Glomerular endothelial cell (primary cell): ENCODE measurements around the gene PLXNA2. TPM values are rescaled to one million over a fixed set of nuclear protein-coding genes. Genes with fewer than 3 reads are reported as not detected.

Source experiments
- DNase-seq: peaks from one replicate; pipeline ENCODE4 v3.0.0-alpha.2; 2011; ENCODE audit warnings: low read depth, low spot score; ENCODE audit errors: extremely low read depth
- total RNA-seq: library from RNA; depleted of rRNA; stranded (reverse); fragments of >200 nt; gene quantifications from 2 replicates; pipeline ENCODE4 v1.2.3, GENCODE V29; 2015

The PLXNA2 gene
- total RNA-seq, 1 donor from 2014 or later, result 181 TPM

GRCh38 chr1:208054911-208055379 is 189.2 kb downstream of the PLXNA2 start:
- no peak for DNase-seq

DNA sequence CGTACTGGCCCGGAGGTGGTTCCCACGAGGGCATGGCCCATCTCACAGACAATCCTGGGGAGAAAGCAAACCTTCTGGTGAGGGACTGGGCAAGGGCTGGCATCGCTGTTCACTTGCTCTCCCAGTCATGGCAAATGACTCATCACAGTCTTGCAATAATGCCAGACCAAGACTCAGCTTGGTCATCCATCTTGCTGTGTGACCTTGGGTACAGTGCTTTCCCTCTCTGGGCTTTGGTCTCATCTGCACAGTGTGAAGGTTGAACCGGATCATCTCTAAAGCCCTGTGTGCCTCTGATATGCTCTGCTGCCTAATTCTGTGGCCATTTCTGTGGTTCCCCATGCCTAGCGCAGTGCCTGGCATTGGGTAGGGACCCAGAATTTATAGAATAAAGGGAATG is 189.7 kb downstream of the PLXNA2 start:
- no peak for DNase-seq

GRCh38 chr1:208053661-208054060 is 190.5 kb downstream of the PLXNA2 start:
- DNase-seq, result no peak

DNA sequence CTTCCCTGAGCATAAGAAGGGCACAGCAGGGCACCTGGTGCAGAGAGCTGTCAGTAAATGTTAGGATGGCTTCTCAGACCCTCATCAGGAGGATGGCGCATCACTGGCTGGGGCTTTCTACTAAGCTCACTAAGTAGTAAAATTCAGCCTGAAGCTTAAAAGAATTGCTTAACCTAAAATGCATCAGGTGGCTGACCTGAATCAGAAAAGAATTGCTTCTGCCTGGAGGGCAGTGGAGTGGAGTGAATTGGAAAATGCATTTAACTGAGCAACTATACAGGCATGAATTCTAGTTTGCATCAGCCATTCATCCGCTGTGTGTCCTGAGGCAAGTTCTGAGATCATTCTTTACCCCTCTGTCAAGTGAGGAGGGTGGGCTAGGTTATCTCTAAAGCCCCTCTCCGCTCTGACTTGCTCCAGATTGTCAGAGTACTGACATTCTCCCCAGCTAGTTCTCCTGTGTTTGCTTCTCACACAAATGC is 191.2 kb downstream of the PLXNA2 start:
- no peak for DNase-seq

GRCh38 chr1:208052135-208052534 is 192.0 kb downstream of the PLXNA2 start:
- no peak for DNase-seq

DNA sequence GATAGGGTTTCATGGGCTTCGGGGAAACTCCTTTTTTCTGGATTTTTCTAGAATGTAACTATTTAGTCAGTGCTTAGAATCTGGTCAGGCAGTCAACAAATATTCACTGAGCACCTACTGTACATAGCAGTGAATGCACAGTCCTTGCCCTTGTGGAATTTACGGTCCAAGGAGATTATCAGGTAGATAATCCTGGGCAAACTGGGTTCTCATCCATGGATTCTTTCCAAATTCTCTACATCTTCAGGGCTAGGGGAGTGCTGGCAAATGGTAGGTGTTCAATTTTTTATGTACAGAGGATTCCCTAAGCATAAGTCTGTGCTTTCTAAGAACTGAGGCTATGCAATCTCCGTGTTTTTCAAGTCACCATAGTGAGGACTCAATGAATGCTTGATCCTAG is 192.5 kb downstream of the PLXNA2 start:
- DNase-seq, result no peak

GRCh38 chr1:208048904-208049303 is 195.3 kb downstream of the PLXNA2 start:
- no peak for DNase-seq

GRCh38 chr1:208047975-208048374 is 196.2 kb downstream of the PLXNA2 start:
- DNase-seq, result no peak

DNA sequence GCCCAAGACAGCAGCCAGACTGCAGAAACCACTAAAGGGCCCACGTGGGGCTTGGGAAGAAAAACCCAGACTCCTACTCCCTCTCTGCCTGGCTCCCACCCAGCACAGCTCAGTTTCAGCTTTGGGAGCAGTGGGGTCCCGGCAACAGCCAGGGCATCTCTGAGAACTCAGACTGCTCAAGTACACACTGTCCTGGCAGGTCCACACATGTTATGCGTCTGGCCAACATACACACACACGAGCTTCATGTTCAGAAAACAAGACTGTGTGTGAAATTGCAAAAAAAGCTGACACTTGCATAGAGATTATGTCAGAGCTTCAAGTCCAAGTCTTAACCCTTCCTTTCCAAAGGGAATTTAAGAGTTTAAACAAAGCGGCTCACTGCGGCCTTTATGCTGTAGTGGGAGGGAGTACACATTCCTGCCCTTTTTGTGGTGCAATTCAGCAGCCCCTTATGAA is 196.7 kb downstream of the PLXNA2 start:
- DNase-seq, result no peak

DNA sequence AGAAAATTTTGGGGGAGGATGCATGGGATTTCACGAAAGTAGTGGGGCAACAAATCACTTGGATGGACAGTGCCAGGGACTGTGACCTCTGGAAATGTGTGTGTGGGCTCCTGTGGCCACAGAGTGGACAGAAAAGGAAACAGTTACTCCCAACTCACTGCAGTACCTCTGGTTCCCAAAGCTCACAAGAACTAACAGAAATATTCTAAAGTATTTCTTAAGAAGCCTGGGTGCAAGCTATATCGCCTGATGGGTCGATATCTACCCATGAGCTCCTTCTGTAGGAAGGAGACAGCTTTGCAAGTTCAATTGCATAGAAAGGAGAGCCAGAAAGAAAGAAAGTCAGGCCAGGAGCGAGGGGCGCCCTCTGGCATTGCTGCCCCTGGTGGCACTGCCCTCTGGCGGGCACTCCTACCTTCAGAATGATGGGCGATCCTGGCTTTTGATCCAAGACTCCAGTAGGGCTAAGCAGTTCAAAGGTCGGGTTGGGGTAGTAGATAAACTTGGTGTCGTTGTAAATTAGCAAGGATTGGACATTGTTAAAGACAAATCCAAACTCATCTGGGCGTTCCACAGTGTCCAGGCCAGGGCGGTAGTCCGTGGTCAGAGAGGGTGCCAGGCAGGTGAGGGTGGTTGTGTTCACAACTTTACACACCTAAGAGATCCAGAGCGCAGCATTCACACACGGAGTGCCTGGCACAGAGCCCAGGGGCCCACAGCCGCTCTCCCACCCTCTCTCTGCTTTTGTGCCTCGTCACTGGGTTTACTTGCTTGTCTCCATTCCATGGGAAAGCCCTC is 198.5 kb downstream of the PLXNA2 start:
- no peak for DNase-seq

GRCh38 chr1:208044589-208045462 is 199.4 kb downstream of the PLXNA2 start:
- DNase-seq, result no peak

DNA sequence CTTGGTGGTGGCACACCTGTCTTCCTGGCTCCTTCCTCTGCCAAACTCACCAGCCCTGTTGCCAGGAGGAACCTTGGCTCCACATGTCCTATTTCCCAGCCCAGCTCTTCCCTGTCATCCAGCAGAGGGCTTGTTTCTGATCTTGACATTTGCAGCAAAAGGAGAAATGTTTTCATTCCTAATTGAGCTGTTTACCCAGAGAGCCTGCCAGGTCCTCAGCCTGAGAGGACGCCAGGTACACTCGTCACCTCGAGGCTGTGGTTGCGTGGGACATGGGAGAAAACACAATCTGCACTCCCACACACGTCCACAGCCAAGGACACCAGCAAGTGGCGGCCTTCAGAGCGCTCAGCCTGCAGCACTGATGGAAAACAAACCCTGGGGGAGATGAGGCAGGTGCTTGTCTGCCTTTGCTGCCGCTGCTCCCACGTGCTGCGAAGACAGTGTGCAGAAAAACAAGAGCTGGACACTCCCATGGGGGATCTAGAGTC is 200.4 kb downstream of the PLXNA2 start:
- DNase-seq, result no peak

- no peak for DNase-seq
Measured at GRCh38 chr1:208042868-208043267, 201.3 kb downstream of the PLXNA2 start.

- DNase-seq, result no peak
Measured at GRCh38 chr1:208042041-208042615, 202.1 kb downstream of the PLXNA2 start.

GRCh38 chr1:208041505-208041904 is 202.7 kb downstream of the PLXNA2 start:
- DNase-seq, result no peak

DNA sequence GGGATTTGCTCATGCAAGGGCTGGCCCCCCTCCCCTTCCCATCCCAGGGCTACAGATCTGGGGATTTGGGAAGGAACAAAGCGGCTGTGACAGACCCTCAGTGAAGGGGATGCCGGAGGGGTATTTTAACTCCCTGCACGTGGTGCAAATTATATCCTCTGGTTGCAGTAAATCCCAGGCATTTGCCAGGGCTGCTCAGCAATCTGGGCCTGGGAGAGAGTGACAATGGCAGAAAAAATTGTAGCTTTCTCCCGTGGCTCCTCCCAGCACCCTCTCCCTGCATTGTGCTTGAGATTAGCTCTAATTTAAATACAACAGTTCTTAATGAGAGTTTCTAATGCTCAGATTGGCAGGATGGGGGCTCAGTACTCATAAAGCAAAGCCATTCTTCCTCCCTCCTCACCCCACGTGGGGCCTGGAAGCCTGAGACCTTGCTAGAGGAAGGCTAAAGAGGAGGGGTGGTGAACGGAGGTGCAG is 203.3 kb downstream of the PLXNA2 start:
- DNase-seq, result no peak

DNA sequence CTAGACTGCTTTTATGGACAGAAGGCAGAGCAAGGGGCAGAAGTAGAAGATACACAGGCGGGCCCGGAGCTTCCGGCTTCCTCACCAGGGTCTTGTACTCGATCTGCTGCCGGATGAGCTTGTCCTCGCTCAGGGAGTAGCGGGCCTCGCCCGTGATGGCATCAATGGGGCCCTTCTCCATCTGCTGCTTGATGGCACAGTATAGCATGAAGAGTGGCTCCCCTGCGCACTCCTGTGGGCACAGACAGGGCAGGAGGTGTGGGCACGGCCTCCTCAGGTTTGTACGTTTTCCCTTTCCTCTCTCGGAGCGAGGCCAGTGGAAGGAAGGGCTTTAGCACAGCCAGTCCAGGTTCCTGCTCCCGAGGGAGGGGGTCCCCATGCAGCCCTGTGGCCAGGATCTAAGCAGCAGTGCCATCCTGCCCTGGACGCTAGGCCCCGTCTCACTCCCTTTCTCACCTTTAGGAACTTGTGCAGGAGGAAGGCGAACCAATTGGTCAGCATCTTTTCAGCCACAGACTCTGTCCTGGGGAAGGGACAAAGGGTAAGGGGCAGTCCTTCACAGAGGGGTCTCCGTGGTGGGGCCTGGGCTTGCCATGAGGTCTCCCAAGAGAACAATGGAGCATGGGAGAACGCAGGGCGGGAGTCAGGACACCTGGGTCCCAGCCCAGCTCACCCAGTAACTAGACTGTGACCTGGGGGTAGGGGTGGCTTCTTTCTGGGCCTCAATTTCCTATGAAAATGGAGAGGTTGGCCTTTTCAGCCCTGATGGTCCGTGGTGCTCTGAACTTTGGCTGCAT is 204.4 kb downstream of the PLXNA2 start:
- DNase-seq, result no peak

- DNase-seq, result no peak
Measured at GRCh38 chr1:208038303-208038702, 205.9 kb downstream of the PLXNA2 start.

GRCh38 chr1:208036918-208037766 is 207.0 kb downstream of the PLXNA2 start:
- DNase-seq, result no peak
